ENCODE results near the gene HNRNPD. TPM values are rescaled to one million over a fixed set of nuclear protein-coding genes. Genes with fewer than 3 reads are reported as not detected.
"Not testable (repeated sequence)": the region's sequence is repeated elsewhere in the genome, so short reads cannot be mapped to it uniquely, and the experiment has no call there.

The HNRNPD gene
- total RNA-seq, 4 donors from 2014 or later, result 65.5 to 253 (median 78.1) TPM

- WGBS, result 81% methylated on average over 6 of the region's 6 CpGs
- H3K9me3 ChIP-seq, result no peaks in the 10 kb centered on the region
- H3K27ac ChIP-seq, result no peak overlapping the region
- H3K27me3 ChIP-seq, result no peaks in the 10 kb centered on the region
- TF ChIP-seq POLR2AphosphoS5 (IDR thresholded peaks at IDR 0.05) (no peak), POLR2A (IDR thresholded peaks at IDR 0.05) (no peak), EP300 (IDR thresholded peaks at IDR 0.05) (no peak), CTCF (IDR thresholded peaks at IDR 0.05) (no peak)
- H3K4me3 ChIP-seq, result no peak overlapping the region
- H3K36me3 ChIP-seq, result peaks cover 80% of the 10 kb centered on the region
- peaks cover 12% of the 10 kb centered on the region for H3K4me1 ChIP-seq
- no peak for DNase-seq (ENCODE audit: low spot score in 2 of 2)
Measured at GRCh38 chr4:82352118-82352824, 21.5 kb downstream of the HNRNPD start.

GRCh38 chr4:82346126-82346525 is 27.7 kb downstream of the HNRNPD start:
- no peaks in the 10 kb centered on the region for H3K9me3 ChIP-seq
- no peak for DNase-seq (ENCODE audit: low spot score in 2 of 2)
- peaks cover 27% of the 10 kb centered on the region for H3K36me3 ChIP-seq
- no peak overlapping the region for H3K4me3 ChIP-seq
- TF ChIP-seq EP300 (IDR thresholded peaks at IDR 0.05) (no peak), CTCF (IDR thresholded peaks at IDR 0.05) (no peak), POLR2AphosphoS5 (IDR thresholded peaks at IDR 0.05) (no peak), POLR2A (IDR thresholded peaks at IDR 0.05) (no peak)
- no peaks in the 10 kb centered on the region for H3K27me3 ChIP-seq
- no peaks in the 10 kb centered on the region for H3K4me1 ChIP-seq
- H3K27ac ChIP-seq, result no peak overlapping the region

GRCh38 chr4:82335043-82335442 is 38.7 kb downstream of the HNRNPD start:
- no peaks in the 10 kb centered on the region for H3K9me3 ChIP-seq
- no peaks in the 10 kb centered on the region for H3K27me3 ChIP-seq
- no peak overlapping the region for H3K4me3 ChIP-seq
- no peak for DNase-seq (ENCODE audit: low spot score in 2 of 2)
- no peaks in the 10 kb centered on the region for H3K4me1 ChIP-seq
- no peak overlapping the region for H3K27ac ChIP-seq
- TF ChIP-seq CTCF (IDR thresholded peaks at IDR 0.05) (no peak), POLR2A (IDR thresholded peaks at IDR 0.05) (no peak), EP300 (IDR thresholded peaks at IDR 0.05) (no peak), POLR2AphosphoS5 (IDR thresholded peaks at IDR 0.05) (no peak)
- no peaks in the 10 kb centered on the region for H3K36me3 ChIP-seq

GRCh38 chr4:82333641-82334040 is 40.1 kb downstream of the HNRNPD start:
- H3K9me3 ChIP-seq; H3K27ac ChIP-seq; H3K36me3 ChIP-seq; H3K4me3 ChIP-seq; H3K27me3 ChIP-seq; H3K4me1 ChIP-seq; DNase-seq (ENCODE audit: low spot score in 2 of 2): not testable (repeated sequence)
- 94% methylated on average over 9 of the region's 9 CpGs for WGBS

- 80% methylated on average over 4 of the region's 4 CpGs for WGBS
- no peak overlapping the region for H3K4me3 ChIP-seq
- TF ChIP-seq POLR2A (IDR thresholded peaks at IDR 0.05) (no peak), CTCF (IDR thresholded peaks at IDR 0.05) (no peak), POLR2AphosphoS5 (IDR thresholded peaks at IDR 0.05) (no peak), EP300 (IDR thresholded peaks at IDR 0.05) (no peak)
- no peak overlapping the region for H3K27ac ChIP-seq
- no peaks in the 10 kb centered on the region for H3K9me3 ChIP-seq
- H3K36me3 ChIP-seq, result no peaks in the 10 kb centered on the region
- H3K27me3 ChIP-seq, result no peaks in the 10 kb centered on the region
- no peak for DNase-seq (ENCODE audit: low spot score in 2 of 2)
- H3K4me1 ChIP-seq, result no peaks in the 10 kb centered on the region
Measured at GRCh38 chr4:82331814-82332213, 42.0 kb downstream of the HNRNPD start.

GRCh38 chr4:82320351-82320750 is 53.4 kb downstream of the HNRNPD start:
- H3K9me3 ChIP-seq, result peaks cover 3% of the 10 kb centered on the region
- TF ChIP-seq POLR2AphosphoS5 (IDR thresholded peaks at IDR 0.05) (no peak), CTCF (IDR thresholded peaks at IDR 0.05) (no peak), EP300 (IDR thresholded peaks at IDR 0.05) (no peak)
- H3K27me3 ChIP-seq, result no peaks in the 10 kb centered on the region
- H3K36me3 ChIP-seq, result no peaks in the 10 kb centered on the region
- DNase-seq (ENCODE audit: low spot score in 2 of 2), result no peak
- no peak overlapping the region for H3K4me3 ChIP-seq
- 70% methylated on average over 4 of the region's 4 CpGs for WGBS
- no peaks in the 10 kb centered on the region for H3K4me1 ChIP-seq
- no peak overlapping the region for H3K27ac ChIP-seq

- H3K27me3 ChIP-seq; H3K36me3 ChIP-seq; H3K4me1 ChIP-seq; H3K9me3 ChIP-seq; DNase-seq (ENCODE audit: low spot score in 2 of 2); H3K27ac ChIP-seq; H3K4me3 ChIP-seq: not testable (repeated sequence)
- 91% methylated on average over 13 of the region's 13 CpGs for WGBS
Measured at GRCh38 chr4:82303063-82303462, 70.7 kb downstream of the HNRNPD start.

Data from suprapubic skin (tissue), 4 donors.